Ecto neural progenitor cell (in vitro differentiated cells): Measurements from ENCODE around the gene MMGT1.
"Not testable (repeated sequence)": the region's sequence is repeated elsewhere in the genome, so short reads cannot be mapped to it uniquely, and the experiment has no call there.

ENCODE experiments used
- DNase-seq: peaks from one replicate; pipeline ENCODE4 v3.0.0-alpha.2; 2018; ENCODE audit warnings: low spot score

Gene MMGT1

GRCh38 chrX:135923353-135923752 is 50.4 kb downstream of the MMGT1 start:
- DNase-seq, result no peak

DNA sequence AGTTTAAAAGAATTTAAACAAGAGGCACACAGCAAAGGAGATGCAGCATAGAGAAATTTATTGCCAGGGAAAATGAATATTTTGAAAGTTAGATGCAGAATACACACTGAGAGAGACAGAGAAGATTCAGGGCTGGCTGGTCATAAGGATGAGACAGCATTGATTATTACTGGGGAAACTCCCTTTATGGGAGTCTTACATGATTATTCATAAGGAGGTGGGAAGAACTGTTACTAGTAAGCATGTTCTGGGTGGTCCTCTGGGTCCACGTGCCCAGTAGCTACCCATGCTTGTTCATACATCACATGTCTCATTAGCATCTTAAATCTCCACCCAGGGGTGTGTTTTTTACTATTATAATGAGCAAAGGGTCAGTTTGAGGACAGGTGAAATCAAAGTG is 53.3 kb downstream of the MMGT1 start:
- DNase-seq, result not testable (repeated sequence)

- DNase-seq, result no peak
These were observed 59.4 kb downstream of the MMGT1 start for GRCh38 chrX:135914404-135914803.
